ENCODE measurements around the gene OR2T12.
"Not testable (repeated sequence)": the region's sequence is repeated elsewhere in the genome, so short reads cannot be mapped to it uniquely, and the experiment has no call there.

Gene OR2T12, protein sequence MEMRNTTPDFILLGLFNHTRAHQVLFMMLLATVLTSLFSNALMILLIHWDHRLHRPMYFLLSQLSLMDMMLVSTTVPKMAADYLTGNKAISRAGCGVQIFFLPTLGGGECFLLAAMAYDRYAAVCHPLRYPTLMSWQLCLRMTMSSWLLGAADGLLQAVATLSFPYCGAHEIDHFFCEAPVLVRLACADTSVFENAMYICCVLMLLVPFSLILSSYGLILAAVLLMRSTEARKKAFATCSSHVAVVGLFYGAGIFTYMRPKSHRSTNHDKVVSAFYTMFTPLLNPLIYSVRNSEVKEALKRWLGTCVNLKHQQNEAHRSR

DNA sequence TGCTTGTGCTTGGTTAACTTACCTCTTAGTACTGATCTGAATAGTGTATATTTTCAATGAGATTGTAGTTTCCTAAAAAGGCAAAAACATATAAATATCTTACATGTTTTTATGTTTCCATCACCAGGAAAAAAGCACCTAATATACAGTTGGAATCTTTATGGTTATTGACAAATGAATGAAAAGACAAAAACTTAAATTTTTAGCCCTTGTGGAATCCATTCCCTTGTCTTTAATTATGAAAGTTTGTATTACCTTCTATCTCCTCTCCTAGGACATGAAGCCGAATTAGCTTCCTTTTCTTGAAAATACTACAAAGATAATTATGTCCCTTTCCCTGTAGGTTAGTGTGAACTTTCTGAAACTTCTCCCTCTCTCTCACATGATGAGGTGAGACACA is at the start of gene OR2T12:
Gene OR2T12, minus strand, starts transcription at position 101 of the 400 bp plus-strand sequence. CDS start 7,846 bp downstream, outside the sequence.
- DNase-seq = no peak

GRCh38 chr1:248348475-248348874 is 45.3 kb upstream of the OR2T12 start, which contains the start of gene OR14C36:
Gene OR14C36 (plus strand): TSS chr1:248348775. CDS start chr1:248348775, 0 bp downstream.
- DNase-seq = no peak

DNA sequence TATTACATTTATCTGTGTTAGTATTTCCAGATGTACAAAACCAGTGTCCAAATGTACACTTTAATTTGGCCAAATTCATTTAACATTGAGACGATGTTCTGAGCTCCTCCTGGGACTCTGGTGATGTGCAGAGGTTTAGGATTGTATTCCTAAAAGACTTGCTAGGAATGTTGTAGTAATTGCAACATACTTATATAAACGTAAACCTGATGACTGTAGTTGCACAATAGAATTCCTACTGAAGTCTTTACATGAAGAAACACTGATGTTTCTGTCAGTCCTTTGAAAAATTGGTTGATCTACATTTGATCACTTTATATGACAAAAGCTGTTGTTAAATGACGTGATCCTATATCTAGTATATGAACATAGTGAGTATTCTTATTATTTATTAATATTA is 40.2 kb upstream of the OR2T12 start:
- no peak for DNase-seq

- no peak for DNase-seq
These were observed 21.2 kb upstream of the OR2T12 start, which contains the start of gene OR2M7 for GRCh38 chr1:248324468-248324867. Gene OR2M7 (minus strand): TSS chr1:248324568. CDS start chr1:248324568, 0 bp downstream.

DNA sequence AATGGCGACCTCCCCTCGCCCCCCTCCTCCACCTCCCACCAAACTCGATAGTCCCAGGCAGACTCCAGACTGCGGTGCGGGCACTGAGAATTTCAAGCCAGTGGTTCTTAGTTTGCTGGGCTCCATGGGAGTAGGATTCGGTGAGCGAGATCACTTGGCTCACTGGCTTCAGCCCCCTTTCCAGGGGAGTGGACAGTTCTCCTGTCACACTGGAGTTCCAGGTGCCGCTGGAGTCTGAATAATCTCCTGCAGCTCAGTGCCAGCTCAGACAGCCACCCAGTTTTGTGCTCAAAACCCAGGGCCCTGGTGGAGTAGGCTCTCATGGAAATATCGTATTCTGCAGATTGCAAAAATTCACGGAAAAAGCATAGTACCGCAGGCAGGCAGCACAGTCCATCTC is 13.6 kb upstream of the OR2T12 start:
- no peak for DNase-seq

DNA sequence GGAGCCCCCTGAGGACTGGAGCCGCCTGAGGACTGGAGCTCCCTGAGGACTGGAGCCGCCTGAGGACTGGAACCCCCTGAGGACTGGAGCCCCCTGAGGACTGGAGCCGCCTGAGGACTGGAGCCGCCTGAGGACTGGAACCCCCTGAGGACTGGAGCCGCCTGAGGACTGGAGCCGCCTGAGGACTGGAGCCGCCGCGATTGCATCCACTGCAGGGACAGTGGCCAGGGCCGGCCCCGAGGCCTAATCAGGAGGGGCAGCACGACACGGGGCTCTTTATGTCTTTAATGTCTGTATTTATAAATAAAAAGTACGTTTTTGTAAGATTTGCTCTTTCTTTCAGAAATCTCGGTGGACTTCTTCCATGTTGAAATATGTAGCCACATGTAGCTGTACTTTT is 3.5 kb upstream of the OR2T12 start:
- DNase-seq = not testable (repeated sequence)

DNA sequence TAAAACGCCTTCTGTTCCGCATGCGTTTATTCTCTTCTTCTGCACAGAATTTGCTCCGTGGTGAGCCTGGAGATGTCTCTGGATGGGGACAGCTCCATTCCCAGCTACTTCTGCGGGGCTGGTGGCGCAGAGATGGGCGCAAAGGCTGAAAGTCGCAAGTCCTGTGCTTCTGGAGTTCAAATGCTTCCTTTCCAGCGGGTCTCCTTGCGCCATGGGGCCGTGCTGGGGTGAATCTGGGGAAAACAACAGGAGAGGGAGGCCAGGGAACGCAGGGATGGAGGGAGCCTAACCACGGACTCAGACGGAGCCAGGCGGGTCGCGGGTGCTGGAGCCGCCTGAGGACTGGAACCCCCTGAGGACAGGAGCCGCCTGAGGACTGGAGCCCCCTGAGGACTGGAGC is 2.9 kb upstream of the OR2T12 start:
- DNase-seq = no peak

GRCh38 chr1:248305672-248306071 is 2.4 kb upstream of the OR2T12 start:
- not testable (repeated sequence) for DNase-seq

DNA sequence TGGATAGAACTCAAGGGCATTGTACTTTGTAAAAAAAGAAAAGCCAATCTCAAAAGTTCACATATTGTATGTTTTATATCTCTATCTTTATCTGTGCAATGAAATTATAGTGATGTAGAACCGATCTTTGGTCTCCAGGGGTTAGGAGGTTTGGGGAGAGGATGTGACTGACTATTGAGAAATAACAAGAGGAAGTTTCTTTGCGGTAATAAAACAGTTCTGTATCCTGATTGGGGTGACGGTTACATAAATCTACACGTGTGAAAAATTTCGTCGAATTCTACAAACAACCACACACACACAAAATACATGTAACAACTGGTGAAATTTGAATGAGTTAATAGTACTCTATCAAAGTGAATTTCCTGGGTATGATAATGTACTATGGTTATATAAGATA is 14.8 kb downstream of the OR2T12 start:
- no peak for DNase-seq

- no peak for DNase-seq
These were observed 25.3 kb downstream of the OR2T12 start, which contains the start of gene OR2T33 for GRCh38 chr1:248277876-248278275. Gene OR2T33 (minus strand): TSS chr1:248277976. CDS start chr1:248273814, 4,162 bp downstream.

DNA sequence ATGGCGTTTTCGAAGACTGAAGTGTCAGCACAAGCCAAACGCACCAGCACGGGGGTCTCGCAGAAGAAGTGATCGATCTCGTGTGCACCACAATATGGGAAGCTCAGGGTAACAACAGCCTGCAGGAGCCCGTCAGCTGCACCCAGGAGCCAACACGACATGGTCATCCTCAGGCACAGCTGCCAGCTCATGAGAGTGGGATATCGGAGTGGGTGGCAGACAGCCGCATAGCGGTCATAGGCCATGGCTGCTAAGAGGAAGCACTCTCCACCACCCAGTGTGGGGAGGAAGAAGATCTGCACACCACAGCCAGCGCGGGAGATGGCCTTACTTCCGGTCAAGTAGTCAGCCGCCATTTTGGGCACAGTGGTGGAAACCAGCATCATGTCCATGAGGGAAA is 30.0 kb downstream of the OR2T12 start:
- not testable (repeated sequence) for DNase-seq

- DNase-seq = no peak
These were observed 35.0 kb downstream of the OR2T12 start for GRCh38 chr1:248268178-248268577.

GRCh38 chr1:248259309-248259708 is 43.9 kb downstream of the OR2T12 start:
- DNase-seq = not testable (repeated sequence)

GRCh38 chr1:248243204-248243603 is 60.0 kb downstream of the OR2T12 start:
- DNase-seq = no peak
